ENCODE results near the gene TAF7L. TPM values are rescaled to one million over a fixed set of nuclear protein-coding genes. Genes with fewer than 3 reads are reported as not detected.

TAF7L gene
- total and polyA plus RNA-seq, 2 of the 13 experiments (the other 11 are each of a cell fraction or from before 2014, with no cell fraction given) = 0.05 TPM; not detected in 1

- TF ChIP-seq AKNA (CRISPR knock-in tag; IDR thresholded peaks at IDR 0.05; ENCODE audit: borderline replicate concordance) = no peak
- TF ChIP-seq HMGXB3 (CRISPR knock-in tag; IDR thresholded peaks at IDR 0.05; ENCODE audit: borderline replicate concordance) = no peak
- no peak for TF ChIP-seq SAP130 (CRISPR knock-in tag; IDR thresholded peaks at IDR 0.05; ENCODE audit: low read depth)
- TF ChIP-seq SIX1 (CRISPR knock-in tag; IDR thresholded peaks at IDR 0.05; ENCODE audit: borderline replicate concordance) = no peak
- TF ChIP-seq ZNF75D (CRISPR knock-in tag; IDR thresholded peaks at IDR 0.05; ENCODE audit: borderline replicate concordance) = no peak
- no peak for TF ChIP-seq ZNF749 (CRISPR knock-in tag; IDR thresholded peaks at IDR 0.05; ENCODE audit: borderline replicate concordance)
- TF ChIP-seq ZNF18 (CRISPR knock-in tag; IDR thresholded peaks at IDR 0.05; ENCODE audit: insufficient replicate concordance) = no peak
Measured at GRCh38 chrX:101262590-101262989, 28.5 kb downstream of the TAF7L start (continued).

Data from HepG2 (cell line).